Transverse colon (tissue), 4 donors: ENCODE data around the gene PIM3. TPM values are rescaled to one million over a fixed set of nuclear protein-coding genes. Genes with fewer than 3 reads are reported as not detected.
"Not testable (repeated sequence)": the region's sequence is repeated elsewhere in the genome, so short reads cannot be mapped to it uniquely, and the experiment has no call there.

Experiments used
- DNase-seq: peaks from one replicate; pipeline ENCODE4 v3.0.0-alpha.2; 2019
- H3K27ac ChIP-seq, 4 donors: fragments of 200-600 bp; sonication (generic); 2 replicates each; pipeline ENCODE4 v1.5.1; 2016 to 2018; ENCODE audit warnings: inconsistent platforms in 4 of 4
- H3K27me3 ChIP-seq: fragments of 200-600 bp; sonication (generic); 2 replicates; pipeline ENCODE4 v1.5.1; 2017; ENCODE audit warnings: inconsistent platforms
- H3K36me3 ChIP-seq, 4 donors: fragments of 200-600 bp; sonication (generic); 2 replicates each; pipeline ENCODE4 v1.5.1; 2017 to 2019; ENCODE audit warnings: inconsistent platforms in 4 of 4
- H3K4me1 ChIP-seq, 4 donors: fragments of 200-600 bp; sonication (generic); 2 replicates each; pipeline ENCODE4 v1.5.1; 2017 to 2020; ENCODE audit warnings: inconsistent platforms in 4 of 4
- H3K4me3 ChIP-seq, 4 donors: fragments of 200-600 bp; sonication (generic); 1 replicate in 1 of 4; 2 replicates in 3 of 4; pipeline versions ENCODE4 v1.5.1 to v1.6.1; 2017 to 2019; ENCODE audit warnings: inconsistent platforms in 4 of 4
- H3K9me3 ChIP-seq, 2 donors: fragments of 200-600 bp; sonication (generic); 2 replicates each; pipeline ENCODE4 v1.5.1; 2017 to 2019; ENCODE audit warnings: inconsistent platforms in 2 of 2
- CTCF ChIP-seq, 5 experiments: fragments of 200-600 bp in 3 of 5; fragments of 450-650 bp in 2 of 5; sonication (generic) in 3 of 5; IDR thresholded peaks; 1 replicate in 2 of 5; 2 replicates in 3 of 5; pipeline ENCODE4 v1.5.1; 2016 to 2017; ENCODE audit warnings: antibody characterized with exemption in 5 of 5, inconsistent platforms in 3 of 5, mild to moderate bottlenecking in 2 of 5, moderate library complexity in 1 of 5
- EP300 ChIP-seq: sonication (generic); formaldehyde crosslinking; IDR thresholded peaks from one replicate; pipeline ENCODE4 v1.6.1; 2017; ENCODE audit warnings: antibody characterized with exemption, low read depth
- POLR2A ChIP-seq: fragments of 450-650 bp; IDR thresholded peaks from one replicate; pipeline ENCODE4 v1.6.1; 2016; ENCODE audit warnings: antibody characterized with exemption, mild to moderate bottlenecking, moderate library complexity
- POLR2AphosphoS5 ChIP-seq, 3 donors: sonication (generic); formaldehyde crosslinking; IDR thresholded peaks; one replicate each; pipeline ENCODE4 v1.6.1; 2016; ENCODE audit warnings: antibody characterized with exemption in 3 of 3
- WGBS, 2 donors: methylation state at CpG; one replicate each; pipeline ENCODE4 v1.1.5; 2018; ENCODE audit warnings: low coverage in 1 of 2; 5-methylcytosine and 5-hydroxymethylcytosine counted together
- in situ Hi-C, 4 donors: fragments of 200-750 bp; cut with MboI; loops; one replicate each; pipeline versions ENCODE4 v1.15.0 to v1.15.1; 2017; ENCODE audit warnings: low sequenced_read_pairs in 3 of 4, low pct_ligation_motif_present in 1 of 4, low pct_unique_long_range_greater_than_20kb in 1 of 4
- intact Hi-C: fragments of 100-400 bp; cut with DNase I; formaldehyde crosslinking; loops from one replicate; pipeline ENCODE4 v1.15.1; 2023; ENCODE audit warnings: low total_unique reads
- total RNA-seq, 4 donors: library from RNA; depleted of rRNA; stranded (reverse); fragments of >200 nt; gene quantifications; one replicate each; pipeline ENCODE4 v1.1.0, GENCODE V29; 2016

PIM3 gene
- total RNA-seq, 4 donors from 2014 or later: 115 to 290 (median 147) TPM

- no peaks in the 10 kb centered on the region for H3K27me3 ChIP-seq
- in situ Hi-C loops (no loop called here), intact Hi-C loops (no loop called here)
- DNase-seq: no peak
- no peaks in the 10 kb centered on the region for H3K9me3 ChIP-seq
- peak overlapping the region in 2 of 4 donors; percentile 36 to 66 for H3K27ac ChIP-seq
- peak in 1 of 3 donors; percentile 24 for TF ChIP-seq POLR2AphosphoS5 (IDR thresholded peaks at IDR 0.05)
- no peak for TF ChIP-seq CTCF (IDR thresholded peaks at IDR 0.05)
- no peak for TF ChIP-seq EP300
- WGBS, 2 donors: 91% methylated on average over 6 of the region's 13 CpGs; no CpG with 5 or more reads in 1 of the 2 donors
- H3K4me1 ChIP-seq: peaks cover 0 to 29% (median 21%) of the 10 kb centered on the region in 4 donors
- no peak overlapping the region for H3K4me3 ChIP-seq
- H3K36me3 ChIP-seq: no peaks in the 10 kb centered on the region
These were observed 16.1 kb upstream of the PIM3 start for GRCh38 chr22:49944399-49944891.

GRCh38 chr22:49945042-49945794, 15.4 kb upstream of the PIM3 start:
- Histone ChIP-seq H3K4me1 (peaks cover 5 to 37% (median 29%) of the 10 kb centered on the region in 4 donors), H3K27ac (peak overlapping the region; percentile 90 to 97 (median 94))
- H3K9me3 ChIP-seq, intact Hi-C loops, in situ Hi-C loops, H3K27me3 ChIP-seq, H3K36me3 ChIP-seq, DNase-seq, H3K4me3 ChIP-seq: not testable (repeated sequence)
- WGBS, 2 donors: 62 to 100% methylated on average over 4 to 14 of the region's 17 CpGs

- H3K4me3 ChIP-seq: peak overlapping the region in 3 of 4 donors; percentile 44 to 47 (median 45)
- H3K9me3 ChIP-seq: no peaks in the 10 kb centered on the region
- peak; percentile 69 for DNase-seq
- peaks cover 5 to 44% (median 40%) of the 10 kb centered on the region in 4 donors for H3K4me1 ChIP-seq
- in situ Hi-C loops: no loop called here
- H3K36me3 ChIP-seq: no peaks in the 10 kb centered on the region
- peak overlapping the region; percentile 90 to 97 (median 94) for H3K27ac ChIP-seq
- intact Hi-C loops: no loop called here
- TF ChIP-seq POLR2A: no peak
- peak in 2 of 3 donors; percentile 23 to 50 for TF ChIP-seq POLR2AphosphoS5 (IDR thresholded peaks at IDR 0.05)
- WGBS, 2 donors: 84% methylated on average over 17 of the region's 17 CpGs; no CpG with 5 or more reads in 1 of the 2 donors
- H3K27me3 ChIP-seq: no peaks in the 10 kb centered on the region
These were observed 13.8 kb upstream of the PIM3 start for GRCh38 chr22:49946612-49947295.

GRCh38 chr22:49947296-49947622, 13.3 kb upstream of the PIM3 start:
- no peak for DNase-seq
- intact Hi-C loops: no loop called here
- no peaks in the 10 kb centered on the region for H3K36me3 ChIP-seq
- peaks cover 9 to 49% (median 45%) of the 10 kb centered on the region in 4 donors for H3K4me1 ChIP-seq
- peak overlapping the region; percentile 90 to 97 (median 94) for H3K27ac ChIP-seq
- WGBS, 2 donors: 66% methylated on average over 5 of the region's 6 CpGs; no CpG with 5 or more reads in 1 of the 2 donors
- no peaks in the 10 kb centered on the region for H3K9me3 ChIP-seq
- H3K27me3 ChIP-seq: no peaks in the 10 kb centered on the region
- peak overlapping the region in 3 of 4 donors; percentile 44 to 47 (median 45) for H3K4me3 ChIP-seq
- TF ChIP-seq POLR2A (peak; percentile 55), POLR2AphosphoS5 (IDR thresholded peaks at IDR 0.05) (no peak)
- in situ Hi-C loops: no loop called here

- WGBS, 2 donors: 58% methylated on average over 11 of the region's 23 CpGs; no CpG with 5 or more reads in 1 of the 2 donors
- Histone ChIP-seq H3K4me3 (peak overlapping the region; percentile 16 to 47 (median 44)), H3K27ac (peak overlapping the region; percentile 90 to 97 (median 94)), H3K4me1 (peaks cover 18 to 60% (median 56%) of the 10 kb centered on the region in 4 donors), H3K36me3 (no peaks in the 10 kb centered on the region), H3K27me3 (no peaks in the 10 kb centered on the region), H3K9me3 (no peaks in the 10 kb centered on the region)
- in situ Hi-C loops (no loop called here), intact Hi-C loops (no loop called here)
- DNase-seq: peak; percentile 72
- TF ChIP-seq POLR2AphosphoS5 (IDR thresholded peaks at IDR 0.05): peak; percentile 36 to 64 (median 56)
- no peak for TF ChIP-seq EP300
- TF ChIP-seq POLR2A: peak; percentile 18
These were observed 12.2 kb upstream of the PIM3 start for GRCh38 chr22:49948116-49948957.
